PC-3 (cell line): Measurements from ENCODE around the gene DTNB. TPM values are rescaled to one million over a fixed set of nuclear protein-coding genes. Genes with fewer than 3 reads are reported as not detected.

Experiments
- ATAC-seq: fragments of 200-7000 bp; cut with Tn5 transposase; 2 replicates; pipeline ENCODE4 v1.9.1; 2020; ENCODE audit warnings: mild to moderate bottlenecking, moderate library complexity
- BruUV-seq: library from RNA; stranded (reverse); fragments of 400-500 nt; replicated peaks from 2 replicates; lab custom pipeline; 2021; lab: Mats Ljungman, UMichigan
- CTCF ChIA-PET: fragments of 300-600 bp; sonication (Branson Sonifier 250); formaldehyde crosslinking; loops from one replicate; lab custom pipeline; 2022; ENCODE audit warnings: antibody characterized with exemption; lab: Charles Lee
- POLR2A ChIA-PET: fragments of 300-600 bp; sonication (Branson Sonifier 250); formaldehyde crosslinking; loops from one replicate; lab custom pipeline; 2022; ENCODE audit warnings: antibody characterized with exemption; ENCODE audit not compliant: unreplicated experiment; lab: Charles Lee
- DNase-seq: peaks from one replicate; pipeline ENCODE4 v3.0.0-alpha.2; 2015
- H2AFZ ChIP-seq: fragments of 300-600 bp; sonication (generic); 2 replicates; pipeline ENCODE4 v1.6.0; 2016; ENCODE audit warnings: antibody characterized with exemption, low read length
- H3F3A ChIP-seq: fragments of 300-600 bp; sonication (generic); one replicate; pipeline ENCODE4 v1.6.0; 2017; ENCODE audit warnings: antibody characterized with exemption, low read length, control low read depth, mild to moderate bottlenecking; ENCODE audit not compliant: unreplicated experiment
- H3K27ac ChIP-seq: fragments of 300-600 bp; sonication (generic); 2 replicates; pipeline ENCODE4 v1.5.1; 2016; ENCODE audit warnings: mild to moderate bottlenecking, low read length
- H3K27me3 ChIP-seq: fragments of 300-600 bp; sonication (generic); 2 replicates; pipeline ENCODE4 v1.6.1; 2016; ENCODE audit warnings: low read length, mixed read lengths
- H3K36me3 ChIP-seq: fragments of 300-600 bp; sonication (generic); 2 replicates; pipeline ENCODE4 v1.6.1; 2016; ENCODE audit warnings: low read depth, mixed run types, low read length, mixed read lengths
- H3K4me1 ChIP-seq: fragments of 300-600 bp; sonication (generic); 2 replicates; pipeline ENCODE4 v1.5.1; 2016; ENCODE audit warnings: low read length; ENCODE audit not compliant: insufficient read depth
- H3K4me2 ChIP-seq: fragments of 300-600 bp; sonication (generic); 2 replicates; pipeline ENCODE4 v1.6.0; 2016; ENCODE audit warnings: low read length
- H3K4me3 ChIP-seq: fragments of 300-600 bp; sonication (generic); 2 replicates; pipeline ENCODE4 v1.5.1; 2016; ENCODE audit warnings: mild to moderate bottlenecking, low read length, mixed read lengths
- H3K79me2 ChIP-seq: fragments of 300-600 bp; sonication (generic); 2 replicates; pipeline ENCODE4 v1.6.1; 2017; ENCODE audit warnings: low read length, mixed read lengths
- H3K9ac ChIP-seq: fragments of 300-600 bp; sonication (generic); 2 replicates; pipeline ENCODE4 v1.6.0; 2016; ENCODE audit warnings: mild to moderate bottlenecking, low read length
- H3K9me2 ChIP-seq: fragments of 300-600 bp; sonication (generic); replicated peaks from 2 replicates; pipeline ENCODE4 v1.6.1; 2016; ENCODE audit warnings: mixed run types, low read length, mixed read lengths
- H3K9me3 ChIP-seq: fragments of 300-600 bp; sonication (generic); 2 replicates; pipeline ENCODE4 v1.6.1; 2016; ENCODE audit warnings: low read length, mixed read lengths
- H4K20me1 ChIP-seq: fragments of 300-600 bp; sonication (generic); 2 replicates; pipeline ENCODE4 v1.6.1; 2016; ENCODE audit warnings: low read length, mixed read lengths
- EZH2 ChIP-seq: fragments of 300-600 bp; sonication (generic); IDR thresholded peaks from one replicate; pipeline ENCODE4 v1.6.1; 2017; ENCODE audit warnings: antibody characterized with exemption, mild to moderate bottlenecking, low read length; ENCODE audit not compliant: unreplicated experiment
- EZH2phosphoT487 ChIP-seq: fragments of 300-600 bp; sonication (generic); IDR thresholded peaks from 2 replicates; pipeline ENCODE4 v1.6.1; 2018; ENCODE audit warnings: mild to moderate bottlenecking, antibody characterized with exemption, low read length, borderline replicate concordance
- intact Hi-C: fragments of 100-400 bp; cut with micrococcal nuclease; formaldehyde crosslinking; loops from 2 replicates; pipeline ENCODE4 v1.9.0; 2023
- total RNA-seq: library from RNA; depleted of rRNA; stranded (reverse); fragments of >200 nt; gene quantifications from 2 replicates; pipeline ENCODE4 v1.2.3, GENCODE V29; 2014
- TF ChIP-seq, protein P1 (sequence below): fragments of 300-600 bp; sonication (generic); conservative IDR thresholded peaks from 2 replicates; pipeline ENCODE4 v1.5.1; 2017; ENCODE audit warnings: antibody characterized with exemption, low read depth, mild to moderate bottlenecking, low read length

The DTNB gene
- total RNA-seq, 1 experiment from 2014 or later = 23.1 TPM

DNA sequence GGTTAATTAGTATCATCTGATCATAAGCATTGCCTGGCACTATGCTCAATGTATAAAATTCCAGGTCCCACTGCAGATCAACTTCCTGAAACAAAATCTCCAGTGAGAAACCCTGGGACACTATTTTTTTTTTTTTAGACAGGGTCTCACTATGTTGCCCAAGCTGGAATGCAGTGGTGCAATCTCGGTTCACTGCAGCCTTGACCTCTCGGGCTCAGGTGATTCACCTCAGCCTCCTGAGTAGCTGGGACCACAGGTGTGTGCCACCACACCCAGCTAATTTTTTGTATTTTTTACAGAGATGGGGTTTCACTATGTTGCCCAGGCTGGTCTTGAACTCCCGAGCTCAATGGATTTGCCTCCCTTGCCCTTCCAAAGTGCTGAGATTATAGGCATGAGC, 31.1 kb downstream of the DTNB start:
- intact Hi-C loops = no loop called here
- Histone ChIP-seq H3K9ac (no peak overlapping the region), H3K9me2 (no peaks in the 10 kb centered on the region), H3K4me1 (no peaks in the 10 kb centered on the region), H4K20me1 (no peaks in the 10 kb centered on the region), H3K27me3 (no peaks in the 10 kb centered on the region), H2AFZ (no peak overlapping the region), H3K79me2 (no peaks in the 10 kb centered on the region), H3K27ac (no peak overlapping the region), H3F3A (no peaks in the 10 kb centered on the region), H3K4me3 (no peak overlapping the region), H3K36me3 (no peaks in the 10 kb centered on the region), H3K4me2 (no peak overlapping the region), H3K9me3 (no peaks in the 10 kb centered on the region)
- ATAC-seq = no peak
- TF ChIP-seq, protein P1, sequence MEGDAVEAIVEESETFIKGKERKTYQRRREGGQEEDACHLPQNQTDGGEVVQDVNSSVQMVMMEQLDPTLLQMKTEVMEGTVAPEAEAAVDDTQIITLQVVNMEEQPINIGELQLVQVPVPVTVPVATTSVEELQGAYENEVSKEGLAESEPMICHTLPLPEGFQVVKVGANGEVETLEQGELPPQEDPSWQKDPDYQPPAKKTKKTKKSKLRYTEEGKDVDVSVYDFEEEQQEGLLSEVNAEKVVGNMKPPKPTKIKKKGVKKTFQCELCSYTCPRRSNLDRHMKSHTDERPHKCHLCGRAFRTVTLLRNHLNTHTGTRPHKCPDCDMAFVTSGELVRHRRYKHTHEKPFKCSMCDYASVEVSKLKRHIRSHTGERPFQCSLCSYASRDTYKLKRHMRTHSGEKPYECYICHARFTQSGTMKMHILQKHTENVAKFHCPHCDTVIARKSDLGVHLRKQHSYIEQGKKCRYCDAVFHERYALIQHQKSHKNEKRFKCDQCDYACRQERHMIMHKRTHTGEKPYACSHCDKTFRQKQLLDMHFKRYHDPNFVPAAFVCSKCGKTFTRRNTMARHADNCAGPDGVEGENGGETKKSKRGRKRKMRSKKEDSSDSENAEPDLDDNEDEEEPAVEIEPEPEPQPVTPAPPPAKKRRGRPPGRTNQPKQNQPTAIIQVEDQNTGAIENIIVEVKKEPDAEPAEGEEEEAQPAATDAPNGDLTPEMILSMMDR = no peak
- TF ChIP-seq EZH2 (no peak), EZH2phosphoT487 (no peak)
- POLR2A ChIA-PET = no interaction called here
- no peak for DNase-seq
- BruUV-seq = no TSS peak
- CTCF ChIA-PET = no interaction called here

DNA sequence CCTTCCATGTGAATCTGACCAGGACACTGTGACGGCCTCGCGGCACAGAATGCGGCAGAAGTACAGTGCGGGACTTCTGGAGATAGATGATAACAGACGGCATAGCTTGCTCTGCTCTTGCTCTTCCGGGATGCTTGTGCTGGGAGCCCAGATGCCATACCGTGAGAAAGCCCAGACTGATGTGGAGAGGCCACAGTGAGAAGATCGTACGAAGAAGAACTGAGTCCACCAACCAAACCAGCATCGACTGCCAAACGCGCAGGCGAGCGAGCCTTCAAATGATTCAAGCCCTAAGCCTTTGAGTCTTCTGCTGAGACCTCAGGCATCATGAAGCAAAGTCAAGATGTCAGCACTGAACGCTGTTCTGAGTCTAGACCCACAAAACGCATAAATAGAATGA, 33.7 kb downstream of the DTNB start:
- CTCF ChIA-PET = no interaction called here
- no peak for ATAC-seq

DNA sequence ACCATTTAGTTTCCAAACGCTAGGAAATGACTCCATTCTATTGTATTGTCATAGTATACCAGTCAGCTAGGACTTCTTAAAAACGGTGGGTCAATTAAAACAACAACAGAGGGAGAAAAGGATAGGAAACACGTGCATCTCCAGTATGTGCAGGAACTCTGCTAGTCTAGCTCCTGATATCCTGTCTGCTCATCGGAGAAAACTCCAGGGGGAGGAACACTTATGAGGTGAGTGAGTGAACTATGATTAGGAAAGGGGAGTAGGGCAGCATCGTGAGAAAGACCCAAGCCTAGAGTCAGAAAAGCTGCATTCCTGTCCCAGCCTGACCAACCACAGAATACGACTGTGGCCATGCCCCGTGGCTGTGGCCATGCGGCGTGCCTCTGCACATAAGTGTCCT, 34.2 kb downstream of the DTNB start:
- H3K4me2 ChIP-seq = no peak overlapping the region
- TF ChIP-seq EZH2 (no peak), EZH2phosphoT487 (no peak)
- TF ChIP-seq, protein P1 = no peak
- no peaks in the 10 kb centered on the region for H3F3A ChIP-seq
- H3K4me1 ChIP-seq = no peaks in the 10 kb centered on the region
- no peak for ATAC-seq
- CTCF ChIA-PET = no interaction called here
- H3K9me2 ChIP-seq = no peaks in the 10 kb centered on the region
- H3K27me3 ChIP-seq = no peaks in the 10 kb centered on the region
- H3K9ac ChIP-seq = no peak overlapping the region
- H3K4me3 ChIP-seq = no peak overlapping the region
- intact Hi-C loops = no loop called here
- POLR2A ChIA-PET = no interaction called here
- H3K9me3 ChIP-seq = no peaks in the 10 kb centered on the region
- no peaks in the 10 kb centered on the region for H4K20me1 ChIP-seq
- no peaks in the 10 kb centered on the region for H3K36me3 ChIP-seq
- H2AFZ ChIP-seq = no peak overlapping the region
- no peaks in the 10 kb centered on the region for H3K79me2 ChIP-seq
- H3K27ac ChIP-seq = no peak overlapping the region
- no TSS peak for BruUV-seq
- DNase-seq = no peak

More for the DNA sequence above, 33.7 kb downstream of the DTNB start:
- intact Hi-C loops = no loop called here
- no peak for DNase-seq
- no peak for TF ChIP-seq EZH2
- TF ChIP-seq EZH2phosphoT487 = no peak
- TF ChIP-seq, protein P1 = no peak
- Histone ChIP-seq H3F3A (no peaks in the 10 kb centered on the region), H3K9ac (no peak overlapping the region), H3K4me2 (no peak overlapping the region), H3K4me1 (no peaks in the 10 kb centered on the region), H3K27ac (no peak overlapping the region), H4K20me1 (no peaks in the 10 kb centered on the region), H3K36me3 (no peaks in the 10 kb centered on the region), H3K79me2 (no peaks in the 10 kb centered on the region), H3K4me3 (no peak overlapping the region), H2AFZ (no peak overlapping the region), H3K9me2 (no peaks in the 10 kb centered on the region), H3K27me3 (no peaks in the 10 kb centered on the region), H3K9me3 (no peaks in the 10 kb centered on the region)
- POLR2A ChIA-PET = no interaction called here
- no TSS peak for BruUV-seq
